OCI-M2 (cell line): ENCODE data around the gene DPF3.

Experiments used
- DNase-seq: peaks from one replicate; lab custom pipeline; 2025; ENCODE audit not compliant: unreplicated experiment; lab: John Stamatoyannopoulos, UW

Gene DPF3

GRCh38 chr14:72619111-72619571 is 274.8 kb downstream of the DPF3 start:
- no peak for DNase-seq

DNA sequence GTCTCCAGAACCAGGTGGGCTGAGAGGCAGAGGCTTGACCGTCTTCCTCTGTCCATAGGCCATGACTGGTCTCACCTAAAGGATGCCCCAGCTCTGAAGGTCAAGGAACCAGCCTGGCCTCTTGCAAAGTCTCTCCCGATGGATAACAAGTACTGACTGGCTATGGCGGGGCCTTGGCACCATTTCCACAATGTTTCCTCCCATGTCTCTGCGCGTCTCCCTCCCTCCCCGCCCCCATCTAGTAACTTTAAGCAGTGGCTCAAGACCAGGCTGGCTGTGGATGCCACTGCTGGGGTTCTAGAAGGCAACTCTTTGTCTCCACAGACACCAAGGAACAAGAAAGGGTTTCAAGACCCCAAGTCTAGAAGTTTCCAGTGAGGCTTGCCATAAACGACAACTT is 275.5 kb downstream of the DPF3 start:
- no peak for DNase-seq

DNA sequence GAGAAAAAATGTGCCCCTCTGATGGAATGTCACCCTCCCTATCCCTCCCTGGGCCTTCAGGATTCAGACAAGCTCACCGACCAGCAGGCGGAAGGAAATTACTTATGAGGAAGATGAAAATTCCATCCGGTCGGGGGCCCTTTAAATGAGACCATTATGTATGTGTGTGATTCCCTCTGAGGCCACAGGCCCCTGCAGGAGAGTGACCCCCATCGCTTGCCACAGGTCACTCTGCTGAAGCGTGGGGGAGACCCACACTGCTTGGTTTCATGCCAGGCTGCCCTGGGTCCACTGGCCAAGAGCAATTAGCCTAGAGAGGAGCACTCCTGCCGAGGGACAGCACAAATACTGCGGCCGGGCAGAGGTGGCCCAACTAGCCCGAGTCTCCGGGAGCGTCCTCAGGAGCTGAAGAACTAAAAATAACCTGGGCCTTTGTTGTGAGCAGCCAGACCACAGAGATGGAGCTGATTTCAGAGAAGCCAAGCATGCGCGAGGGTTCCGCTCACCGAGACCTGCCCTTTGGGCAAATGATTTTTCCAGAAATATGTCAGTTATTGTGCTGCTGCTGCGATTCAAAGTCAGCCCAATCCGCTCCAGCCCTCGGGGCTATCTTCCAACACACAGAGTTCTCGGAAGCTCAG is 276.4 kb downstream of the DPF3 start:
- DNase-seq, result no peak

GRCh38 chr14:72616811-72617210 is 277.1 kb downstream of the DPF3 start:
- DNase-seq, result no peak

GRCh38 chr14:72616294-72616693 is 277.6 kb downstream of the DPF3 start:
- no peak for DNase-seq

DNA sequence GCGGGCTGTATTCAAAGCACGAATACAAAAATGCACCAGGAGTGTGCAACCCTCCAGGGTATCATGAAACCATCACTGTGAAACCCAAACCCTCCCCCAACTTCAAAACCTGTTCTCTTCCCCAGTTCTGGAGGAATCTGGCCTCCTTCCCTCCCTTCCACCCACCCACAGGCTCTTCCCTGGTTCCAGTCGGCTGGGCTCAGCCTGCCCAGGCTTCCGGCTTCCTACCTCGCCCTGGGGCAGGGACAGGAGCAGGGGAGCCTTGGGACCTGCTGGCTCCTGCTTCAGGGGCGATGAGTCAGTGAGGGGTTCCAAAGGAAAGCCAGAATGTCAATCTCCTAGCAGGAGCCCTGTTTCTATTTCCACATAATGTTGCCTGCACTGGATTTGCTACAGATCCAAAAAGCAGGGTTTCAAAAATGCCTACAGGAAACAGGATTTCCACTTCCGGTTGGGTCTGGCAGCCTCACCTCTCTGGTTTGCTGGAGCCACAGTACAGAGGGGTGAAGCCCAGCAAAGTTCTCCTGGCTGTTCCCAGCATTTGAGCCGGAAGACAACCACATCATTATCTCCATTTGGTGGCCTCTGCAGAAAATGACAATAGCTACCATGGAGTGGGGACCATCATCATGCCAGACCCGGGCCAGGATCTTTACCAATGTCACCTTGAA is 278.3 kb downstream of the DPF3 start:
- no peak for DNase-seq

GRCh38 chr14:72614891-72615415 is 278.9 kb downstream of the DPF3 start:
- no peak for DNase-seq

GRCh38 chr14:72614365-72614764 is 279.5 kb downstream of the DPF3 start:
- DNase-seq, result no peak

- DNase-seq, result no peak
These were observed 280.0 kb downstream of the DPF3 start for GRCh38 chr14:72613975-72614319.

DNA sequence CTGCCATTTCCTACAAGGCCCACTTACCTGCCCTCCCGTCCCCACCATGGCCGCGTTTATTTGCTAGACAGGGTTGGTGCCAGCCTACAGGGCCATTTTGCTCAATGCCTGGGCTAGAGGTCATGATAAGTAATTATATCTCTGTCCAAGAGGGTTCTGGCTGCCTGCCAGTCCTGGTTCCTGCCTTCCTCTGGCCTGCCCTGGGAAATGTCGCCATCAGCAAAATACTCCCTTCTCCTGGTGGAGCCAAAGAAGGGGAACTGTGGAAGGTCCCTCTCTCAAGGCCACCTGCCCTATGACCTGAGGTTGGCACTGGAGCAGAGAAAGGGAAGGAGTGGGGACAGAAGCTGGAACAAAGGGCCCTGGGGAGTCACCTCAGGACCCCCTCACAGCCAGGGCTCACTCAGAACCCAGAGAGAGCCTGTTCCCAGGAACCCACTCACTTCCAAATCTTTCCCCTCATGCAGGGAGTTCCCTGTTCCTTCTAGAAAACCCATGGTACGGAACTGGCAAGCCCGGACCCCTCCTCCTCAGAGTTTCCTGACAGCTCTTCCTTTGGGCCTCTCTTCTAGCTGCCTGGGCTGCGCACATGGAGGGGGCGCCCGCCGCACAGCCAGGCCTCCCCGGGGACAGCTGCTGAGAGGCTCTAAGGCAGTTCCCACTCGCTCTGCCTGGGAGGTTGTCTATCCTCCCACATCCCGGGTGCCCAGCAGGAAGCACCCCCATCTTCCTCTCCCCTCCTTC is 280.5 kb downstream of the DPF3 start:
- no peak for DNase-seq

DNA sequence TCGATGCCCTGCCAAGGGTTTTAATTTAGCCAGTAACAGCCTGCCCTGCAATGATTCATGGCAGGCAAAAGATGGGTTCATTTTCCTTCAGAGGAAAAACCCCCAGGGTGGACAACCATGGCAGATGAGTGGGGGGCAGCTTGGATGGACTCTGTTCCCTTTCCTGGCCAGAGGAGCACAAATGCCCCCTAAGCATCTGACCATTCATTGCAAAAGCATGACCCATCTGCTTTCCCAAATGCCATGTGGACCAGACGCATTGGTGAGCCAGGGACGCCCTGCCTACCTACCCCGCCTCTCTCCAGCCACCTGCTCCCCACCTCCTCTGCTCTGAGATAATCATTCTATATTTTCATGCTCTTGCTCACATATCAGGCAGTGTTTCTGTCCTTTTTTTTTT is 281.9 kb downstream of the DPF3 start:
- DNase-seq, result no peak

GRCh38 chr14:72611506-72611905 is 282.4 kb downstream of the DPF3 start:
- no peak for DNase-seq

DNA sequence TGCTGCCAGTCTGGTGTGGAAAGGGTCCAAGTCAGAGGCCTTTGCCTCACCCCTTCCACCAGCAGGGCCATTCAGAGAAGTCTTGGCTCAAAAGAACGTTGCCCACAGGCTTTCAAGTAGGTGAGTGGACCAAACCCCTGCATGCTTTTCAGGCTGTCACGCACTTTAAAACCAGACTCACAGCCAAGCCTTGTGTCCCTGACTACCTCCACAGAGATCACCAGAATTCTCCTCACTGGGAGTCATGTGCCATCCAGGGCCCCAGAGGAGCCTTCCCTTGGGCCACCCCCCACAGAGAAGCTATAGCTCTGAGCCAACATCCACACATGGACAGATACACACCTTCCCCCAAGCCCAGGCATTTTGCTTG is 283.1 kb downstream of the DPF3 start:
- DNase-seq, result no peak

DNA sequence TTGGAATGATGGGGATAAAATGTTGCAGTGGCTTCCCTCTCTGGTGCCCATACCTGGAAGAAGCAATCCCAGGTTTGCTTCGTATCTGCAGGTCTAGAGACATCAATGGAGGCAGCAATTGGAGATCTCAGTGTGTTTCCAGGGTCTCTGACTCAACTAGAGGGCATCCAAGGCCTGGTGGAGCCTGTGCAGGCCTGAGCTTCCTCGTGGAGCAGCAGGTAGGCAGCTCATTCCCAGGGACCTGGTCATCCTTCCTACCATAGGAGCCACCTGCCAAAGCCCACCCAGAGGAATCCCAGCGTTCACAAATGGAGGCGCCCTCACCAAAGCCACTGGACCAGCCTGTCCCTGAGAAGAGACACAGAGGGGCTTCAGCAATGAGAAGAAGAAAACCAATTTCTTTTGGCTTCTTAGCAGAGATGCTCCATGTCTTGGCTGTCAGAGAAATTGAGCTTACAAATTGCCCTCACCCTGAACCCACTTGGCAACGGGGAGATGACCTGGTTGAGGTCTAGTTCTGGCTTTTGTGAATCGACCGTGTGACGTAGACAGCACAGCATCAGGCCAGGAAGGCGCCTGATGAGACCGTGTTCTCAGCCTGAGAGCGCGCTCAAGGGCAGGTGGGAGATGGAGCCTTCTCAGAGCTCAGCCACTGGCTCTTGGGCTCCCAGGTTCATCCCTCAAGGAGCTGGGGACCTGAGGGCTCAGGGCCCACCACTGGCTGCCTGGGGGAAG is 283.6 kb downstream of the DPF3 start:
- no peak for DNase-seq

- no peak for DNase-seq
These were observed 284.5 kb downstream of the DPF3 start for GRCh38 chr14:72609205-72609916.

DNA sequence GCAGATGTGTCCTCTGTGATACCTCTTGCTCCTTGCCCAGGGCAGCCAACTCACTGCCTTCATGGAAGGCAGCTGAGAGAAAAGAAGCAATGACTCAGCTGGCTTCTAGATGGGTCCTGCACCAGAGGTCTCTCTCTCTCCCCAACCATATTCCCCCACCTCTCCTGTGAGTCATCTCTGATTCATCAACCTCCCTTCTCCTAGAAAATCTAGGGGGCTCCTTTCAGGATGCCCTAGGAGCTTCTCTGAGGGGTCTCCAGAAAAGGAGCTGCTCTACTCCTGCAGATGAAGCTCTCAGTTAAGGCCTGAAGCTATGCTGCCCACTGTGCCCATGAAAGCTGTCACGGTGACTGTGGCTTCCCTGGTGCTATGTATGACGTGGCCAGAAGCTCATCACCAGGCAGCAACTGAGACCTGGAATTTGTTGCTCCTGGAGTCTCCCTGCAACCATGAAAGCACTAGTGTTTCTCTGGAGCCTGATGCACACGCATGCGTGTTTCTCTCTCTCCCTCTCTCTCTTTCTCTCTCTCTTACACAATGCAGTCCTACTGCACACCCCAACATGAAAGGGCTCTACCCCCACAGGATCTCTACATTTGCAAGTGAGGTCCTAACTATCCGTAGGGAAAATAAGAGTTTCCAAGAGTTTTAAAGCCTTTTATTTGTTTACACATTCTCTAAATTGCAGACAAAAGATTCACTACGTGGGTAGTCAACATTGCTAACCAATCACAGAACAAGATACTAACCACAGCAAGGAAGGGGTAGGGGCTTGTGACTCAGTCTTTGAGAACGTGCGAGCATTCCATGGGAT is 285.3 kb downstream of the DPF3 start:
- DNase-seq, result no peak

GRCh38 chr14:72607386-72608130 is 286.3 kb downstream of the DPF3 start:
- no peak for DNase-seq

DNA sequence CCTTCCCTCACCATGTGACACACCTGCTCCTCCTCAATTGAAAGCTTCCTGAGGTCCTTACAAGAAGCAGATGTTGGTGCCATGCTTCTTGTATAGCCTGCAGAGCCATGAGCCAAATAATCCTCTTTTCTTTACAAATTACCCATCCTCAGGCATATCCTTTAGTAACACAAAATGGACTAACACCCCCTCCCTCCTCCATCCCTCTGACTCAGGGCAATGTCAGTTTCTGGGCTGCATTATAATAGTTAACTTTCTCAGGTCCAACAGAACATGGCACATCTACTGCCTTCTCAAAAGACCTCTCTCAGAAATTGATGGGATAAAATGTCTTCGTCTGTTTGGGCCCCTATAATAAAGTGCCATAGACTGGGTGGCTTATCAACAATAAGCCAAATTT is 287.0 kb downstream of the DPF3 start:
- no peak for DNase-seq

DNA sequence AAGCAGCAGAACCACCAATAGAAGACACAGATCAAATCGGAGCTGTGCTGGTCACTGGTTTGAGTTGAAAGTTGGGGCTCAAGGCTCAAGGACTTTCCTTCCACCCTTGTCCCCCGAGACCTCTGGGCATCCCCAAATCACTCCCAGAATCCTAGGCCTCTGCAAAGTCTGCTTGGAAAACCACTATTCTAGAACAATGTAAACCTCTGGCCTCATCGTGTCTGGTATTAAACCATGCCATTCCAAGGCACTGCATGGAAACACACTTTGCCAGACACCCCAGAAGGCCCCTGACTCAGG is 288.0 kb downstream of the DPF3 start:
- DNase-seq, result no peak
